HEK293 (cell line): ENCODE measurements around the gene PPP4R2.

ENCODE experiments used
- CTCF ChIA-PET: fragments of 350-600 bp; formaldehyde crosslinking; extraction: SDS; loops from one replicate; lab custom pipeline; 2021; ENCODE audit warnings: antibody characterized with exemption; lab: Yijun Ruan, JAX
- POLR2A ChIA-PET: fragments of 300-600 bp; formaldehyde crosslinking; extraction: SDS; loops from one replicate; lab custom pipeline; 2020; ENCODE audit warnings: antibody characterized with exemption, inconsistent platforms; lab: Yijun Ruan, JAX
- H3K27ac ChIP-seq: fragments of 200-500 bp; sonication (Bioruptor generic); 2 replicates; pipeline ENCODE4 v1.5.1; 2014; ENCODE audit warnings: low read depth, low read length, control low read depth, inconsistent platforms; ENCODE audit errors: extremely low read depth
- H3K36me3 ChIP-seq, 2 experiments: fragments of 200-500 bp in 1 of 2; sonication (Bioruptor generic) in 1 of 2; 1 replicate in 1 of 2; 2 replicates in 1 of 2; pipeline ENCODE4 v1.5.1; 2014 to 2017; ENCODE audit warnings: inconsistent platforms in 2 of 2, low read length in 2 of 2; ENCODE audit not compliant: control insufficient read depth in 2 of 2, insufficient read depth in 1 of 2
- H3K4me1 ChIP-seq: fragments of 200-500 bp; sonication (Bioruptor generic); 2 replicates; pipeline ENCODE4 v1.5.1; 2014; ENCODE audit warnings: mild to moderate bottlenecking, low read length, inconsistent platforms; ENCODE audit not compliant: control insufficient read depth, insufficient read depth
- H3K4me3 ChIP-seq: 2 replicates; pipeline ENCODE4 v1.5.1; 2011; ENCODE audit warnings: low read depth, mild to moderate bottlenecking, control low read depth, low read length, moderate library complexity
- H3K9me3 ChIP-seq: fragments of 200-500 bp; sonication (Bioruptor generic); 2 replicates; pipeline ENCODE4 v1.5.1; 2014; ENCODE audit warnings: low read depth, low read length, inconsistent platforms; ENCODE audit not compliant: control insufficient read depth, insufficient read depth
- AEBP2 ChIP-seq: fragments of 450-650 bp; formaldehyde crosslinking; IDR thresholded peaks from 2 replicates; pipeline ENCODE4 v1.5.1; 2016; ENCODE audit warnings: missing biosample characterization, missing genetic modification characterization, borderline replicate concordance
- IKZF3 ChIP-seq: fragments of 450-650 bp; IDR thresholded peaks from 2 replicates; pipeline ENCODE4 v1.5.0; 2018; ENCODE audit warnings: missing biosample characterization, mild to moderate bottlenecking, missing genetic modification characterization, moderate library complexity
- PRDM2 ChIP-seq: fragments of 450-650 bp; formaldehyde crosslinking; IDR thresholded peaks from 2 replicates; pipeline ENCODE4 v1.5.1; 2016; ENCODE audit warnings: missing biosample characterization, missing genetic modification characterization, borderline replicate concordance
- TCF7L2 ChIP-seq: IDR thresholded peaks from 2 replicates; pipeline ENCODE4 v1.6.1; 2011; ENCODE audit warnings: low read depth, mild to moderate bottlenecking, inconsistent platforms, low read length, moderate library complexity, borderline replicate concordance
- ZBTB10 ChIP-seq: fragments of 450-650 bp; formaldehyde crosslinking; IDR thresholded peaks from 2 replicates; pipeline ENCODE4 v1.5.1; 2016; ENCODE audit warnings: missing biosample characterization, missing genetic modification characterization
- ZBTB11 ChIP-seq: fragments of 450-650 bp; formaldehyde crosslinking; conservative IDR thresholded peaks from 2 replicates; pipeline ENCODE4 v1.5.1; 2016; ENCODE audit warnings: low read depth, missing biosample characterization, missing genetic modification characterization
- ZBTB21 ChIP-seq: fragments of 450-650 bp; formaldehyde crosslinking; IDR thresholded peaks from 2 replicates; pipeline ENCODE4 v1.5.1; 2017; ENCODE audit warnings: missing biosample characterization, missing genetic modification characterization
- ZNF266 ChIP-seq: fragments of 450-650 bp; formaldehyde crosslinking; IDR thresholded peaks from 2 replicates; pipeline ENCODE4 v1.5.1; 2016; ENCODE audit warnings: missing biosample characterization, missing genetic modification characterization, low read depth
- ZNF292 ChIP-seq: fragments of 450-650 bp; formaldehyde crosslinking; IDR thresholded peaks from 2 replicates; pipeline ENCODE4 v1.5.1; 2016; ENCODE audit warnings: low read depth, missing biosample characterization, missing genetic modification characterization, borderline replicate concordance
- ZNF555 ChIP-seq: fragments of 450-650 bp; formaldehyde crosslinking; conservative IDR thresholded peaks from 2 replicates; pipeline ENCODE4 v1.5.1; 2017; ENCODE audit warnings: missing biosample characterization, mild to moderate bottlenecking, missing genetic modification characterization, inconsistent platforms
- ZNF677 ChIP-seq: fragments of 450-650 bp; IDR thresholded peaks from 2 replicates; pipeline ENCODE4 v1.5.0; 2018; ENCODE audit warnings: missing biosample characterization, mild to moderate bottlenecking, missing genetic modification characterization, moderate library complexity

The PPP4R2 gene

GRCh38 chr3:73068419-73068818 lies 71.8 kb downstream of the PPP4R2 start (continued):
- no peak for TF ChIP-seq ZBTB11 (tag by site-specific recombination)
- no peak for TF ChIP-seq ZNF292 (tag by site-specific recombination)
- TF ChIP-seq, all 188 proteins: peak for 0

GRCh38 chr3:73069187-73069586 lies 72.6 kb downstream of the PPP4R2 start:
- POLR2A ChIA-PET = no interaction called here
- H3K4me1 ChIP-seq = no peaks in the 10 kb centered on the region
- H3K9me3 ChIP-seq = no peaks in the 10 kb centered on the region
- CTCF ChIA-PET = interaction anchor here (0.7 kb wide), 1 partner anchor 22 kb away, joined by 4 read pairs; no protein-coding TSS in a partner anchor
- TF ChIP-seq IKZF3 (tag by site-specific recombination) = no peak
- TF ChIP-seq ZNF555 (tag by site-specific recombination) = no peak
- no peak for TF ChIP-seq AEBP2 (tag by site-specific recombination)
- TF ChIP-seq, all 188 proteins: peak for 0
- no peak overlapping the region for H3K27ac ChIP-seq
- H3K36me3 ChIP-seq = peaks cover 0 to 32% of the 10 kb centered on the region in 2 experiments; a peak in 1 of 3 replicates
- H3K4me3 ChIP-seq = no peak overlapping the region

GRCh38 chr3:73069775-73070444 lies 73.3 kb downstream of the PPP4R2 start:
- Histone ChIP-seq H3K36me3 (peaks cover 0 to 25% of the 10 kb centered on the region in 2 experiments; a peak in 1 of 3 replicates), H3K4me1 (no peaks in the 10 kb centered on the region), H3K9me3 (no peaks in the 10 kb centered on the region), H3K27ac (no peak overlapping the region), H3K4me3 (no peak overlapping the region)
- TF ChIP-seq ZNF677 (tag by site-specific recombination) (no peak), TCF7L2 (no peak), AEBP2 (tag by site-specific recombination) (no peak), ZBTB10 (no peak), ZBTB21 (no peak), PRDM2 (tag by site-specific recombination) (no peak), ZNF266 (no peak)
- POLR2A ChIA-PET = no interaction called here
- CTCF ChIA-PET = interaction anchor here (1.6 kb wide), 1 partner anchor 11 kb away, joined by 3 read pairs; no protein-coding TSS in a partner anchor
